Neural cell (in vitro differentiated cells): ENCODE results near the gene ARHGEF7. TPM values are rescaled to one million over a fixed set of nuclear protein-coding genes. Genes with fewer than 3 reads are reported as not detected.

Experiments used
- H2AFZ ChIP-seq: fragments of 200-600, 300-800 bp; sonication (generic), shearing (Covaris generic); 2 replicates; pipeline ENCODE4 v1.6.0; 2014; ENCODE audit warnings: low read depth, mild to moderate bottlenecking, antibody characterized with exemption, low read length, moderate library complexity
- H3F3A ChIP-seq: fragments of 200-600 bp; shearing (Covaris generic); 2 replicates; pipeline ENCODE4 v1.6.1; 2016; ENCODE audit warnings: mild to moderate bottlenecking, moderate library complexity, mixed read lengths, antibody characterized with exemption, low read length; ENCODE audit not compliant: insufficient read depth, poor library complexity, severe bottlenecking
- H3K27ac ChIP-seq: fragments of 200-600, 300-800 bp; sonication (generic), shearing (Covaris generic); 2 replicates; pipeline ENCODE4 v1.5.1; 2014; ENCODE audit warnings: mild to moderate bottlenecking, low read length, moderate library complexity
- H3K27me3 ChIP-seq: fragments of 300-800, 200-600 bp; sonication (generic), shearing (Covaris generic); 2 replicates; pipeline ENCODE4 v1.6.0; 2014; ENCODE audit warnings: mild to moderate bottlenecking, low read depth, low read length, moderate library complexity; ENCODE audit not compliant: insufficient read depth
- H3K36me3 ChIP-seq: fragments of 300-800, 200-600 bp; sonication (generic), shearing (Covaris generic); 2 replicates; pipeline ENCODE4 v1.5.1; 2014; ENCODE audit warnings: mild to moderate bottlenecking, antibody characterized with exemption, low read length, moderate library complexity; ENCODE audit not compliant: insufficient read depth
- H3K4me2 ChIP-seq: fragments of 300-800, 200-600 bp; sonication (generic), shearing (Covaris generic); 2 replicates; pipeline ENCODE4 v1.6.0; 2014; ENCODE audit warnings: mild to moderate bottlenecking, low read length
- H3K4me3 ChIP-seq: fragments of 300-800, 200-600 bp; sonication (generic), shearing (Covaris generic); 2 replicates; pipeline ENCODE4 v1.5.1; 2014; ENCODE audit warnings: mild to moderate bottlenecking, low read length, moderate library complexity
- H3K79me2 ChIP-seq: fragments of 200-600 bp; shearing (Covaris generic); replicated peaks from 2 replicates; pipeline ENCODE4 v1.6.0; 2014; ENCODE audit warnings: mild to moderate bottlenecking, low read length, moderate library complexity; ENCODE audit not compliant: insufficient read depth
- H3K9ac ChIP-seq: fragments of 300-800, 200-600 bp; sonication (generic), shearing (Covaris generic); 2 replicates; pipeline ENCODE4 v1.6.1; 2016; ENCODE audit warnings: mild to moderate bottlenecking, low read length, mixed read lengths
- H3K9me2 ChIP-seq: fragments of 200-600 bp; shearing (Covaris generic); 2 replicates; pipeline ENCODE4 v1.6.1; 2016; ENCODE audit warnings: mild to moderate bottlenecking, low read length, mixed read lengths; ENCODE audit not compliant: insufficient read depth
- H3K9me3 ChIP-seq: fragments of 200-600, 300-800 bp; sonication (generic), shearing (Covaris generic); 2 replicates; pipeline ENCODE4 v1.6.1; 2016; ENCODE audit warnings: mild to moderate bottlenecking, mixed run types, low read length, moderate library complexity, mixed read lengths
- H4K20me1 ChIP-seq: fragments of 200-600 bp; shearing (Covaris generic); 2 replicates; pipeline ENCODE4 v1.6.1; 2016; ENCODE audit warnings: mild to moderate bottlenecking, mixed run types; ENCODE audit not compliant: insufficient read depth
- CTCF ChIP-seq: fragments of 450-650 bp; IDR thresholded peaks from 2 replicates; pipeline ENCODE4 v1.5.1; 2014; ENCODE audit warnings: antibody characterized with exemption, mild to moderate bottlenecking, moderate library complexity; ENCODE audit not compliant: poor library complexity, severe bottlenecking
- EP300 ChIP-seq: fragments of 450-650 bp; conservative IDR thresholded peaks from 2 replicates; pipeline ENCODE4 v1.6.1; 2014; ENCODE audit warnings: antibody characterized with exemption, mild to moderate bottlenecking, moderate library complexity; ENCODE audit not compliant: poor library complexity, severe bottlenecking
- EZH2 ChIP-seq: fragments of 200-600, 300-800 bp; shearing (Covaris generic), sonication (generic); IDR thresholded peaks from 2 replicates; pipeline ENCODE4 v1.6.1; 2014; ENCODE audit warnings: antibody characterized with exemption, low read length, borderline replicate concordance, mild to moderate bottlenecking; ENCODE audit not compliant: insufficient read depth, poor library complexity, severe bottlenecking
- MXI1 ChIP-seq: fragments of 450-650 bp; conservative IDR thresholded peaks from 2 replicates; pipeline ENCODE4 v1.6.1; 2014; ENCODE audit warnings: antibody characterized with exemption, mild to moderate bottlenecking; ENCODE audit not compliant: poor library complexity, severe bottlenecking
- POLR2AphosphoS5 ChIP-seq: IDR thresholded peaks from 2 replicates; pipeline ENCODE4 v1.6.1; 2012
- RAD21 ChIP-seq: fragments of 450-650 bp; conservative IDR thresholded peaks from 2 replicates; pipeline ENCODE4 v1.6.1; 2014; ENCODE audit warnings: antibody characterized with exemption, mild to moderate bottlenecking, moderate library complexity
- SMC3 ChIP-seq: fragments of 450-650 bp; conservative IDR thresholded peaks from 2 replicates; pipeline ENCODE4 v1.6.1; 2014; ENCODE audit warnings: antibody characterized with exemption, mild to moderate bottlenecking, moderate library complexity; ENCODE audit not compliant: poor library complexity
- TAF1 ChIP-seq: IDR thresholded peaks from 2 replicates; pipeline ENCODE4 v1.6.1; 2012; ENCODE audit warnings: low read depth
- polyA plus RNA-seq: library from polyadenylated mRNA; depleted of rRNA; stranded (reverse); fragments of >200 nt; gene quantifications from 2 replicates; pipeline ENCODE4 v1.2.3, GENCODE V29; 2014
- TF ChIP-seq, protein P1 (sequence below): IDR thresholded peaks from 2 replicates; pipeline ENCODE4 v1.6.1; 2012; ENCODE audit warnings: borderline replicate concordance

Gene ARHGEF7
- polyA plus RNA-seq, 1 donor from 2014 or later = 155 TPM

- H2AFZ ChIP-seq = no peak overlapping the region
Measured at GRCh38 chr13:111328574-111329410, 213.7 kb downstream of the ARHGEF7 start.

GRCh38 chr13:111329641-111330040 is 214.5 kb downstream of the ARHGEF7 start:
- Histone ChIP-seq H3K79me2 (no peaks in the 10 kb centered on the region), H3K9me3 (no peaks in the 10 kb centered on the region), H2AFZ (no peak overlapping the region), H3K9me2 (no peaks in the 10 kb centered on the region), H3K36me3 (no peaks in the 10 kb centered on the region), H3K4me3 (no peak overlapping the region), H3K9ac (no peak overlapping the region), H3F3A (no peaks in the 10 kb centered on the region), H3K27ac (no peak overlapping the region), H4K20me1 (no peaks in the 10 kb centered on the region), H3K27me3 (no peaks in the 10 kb centered on the region), H3K4me2 (no peak overlapping the region)
- TF ChIP-seq SMC3 (no peak), EP300 (no peak), TAF1 (no peak), EZH2 (no peak), POLR2AphosphoS5 (no peak), RAD21 (no peak), MXI1 (no peak)
- TF ChIP-seq, protein P1, sequence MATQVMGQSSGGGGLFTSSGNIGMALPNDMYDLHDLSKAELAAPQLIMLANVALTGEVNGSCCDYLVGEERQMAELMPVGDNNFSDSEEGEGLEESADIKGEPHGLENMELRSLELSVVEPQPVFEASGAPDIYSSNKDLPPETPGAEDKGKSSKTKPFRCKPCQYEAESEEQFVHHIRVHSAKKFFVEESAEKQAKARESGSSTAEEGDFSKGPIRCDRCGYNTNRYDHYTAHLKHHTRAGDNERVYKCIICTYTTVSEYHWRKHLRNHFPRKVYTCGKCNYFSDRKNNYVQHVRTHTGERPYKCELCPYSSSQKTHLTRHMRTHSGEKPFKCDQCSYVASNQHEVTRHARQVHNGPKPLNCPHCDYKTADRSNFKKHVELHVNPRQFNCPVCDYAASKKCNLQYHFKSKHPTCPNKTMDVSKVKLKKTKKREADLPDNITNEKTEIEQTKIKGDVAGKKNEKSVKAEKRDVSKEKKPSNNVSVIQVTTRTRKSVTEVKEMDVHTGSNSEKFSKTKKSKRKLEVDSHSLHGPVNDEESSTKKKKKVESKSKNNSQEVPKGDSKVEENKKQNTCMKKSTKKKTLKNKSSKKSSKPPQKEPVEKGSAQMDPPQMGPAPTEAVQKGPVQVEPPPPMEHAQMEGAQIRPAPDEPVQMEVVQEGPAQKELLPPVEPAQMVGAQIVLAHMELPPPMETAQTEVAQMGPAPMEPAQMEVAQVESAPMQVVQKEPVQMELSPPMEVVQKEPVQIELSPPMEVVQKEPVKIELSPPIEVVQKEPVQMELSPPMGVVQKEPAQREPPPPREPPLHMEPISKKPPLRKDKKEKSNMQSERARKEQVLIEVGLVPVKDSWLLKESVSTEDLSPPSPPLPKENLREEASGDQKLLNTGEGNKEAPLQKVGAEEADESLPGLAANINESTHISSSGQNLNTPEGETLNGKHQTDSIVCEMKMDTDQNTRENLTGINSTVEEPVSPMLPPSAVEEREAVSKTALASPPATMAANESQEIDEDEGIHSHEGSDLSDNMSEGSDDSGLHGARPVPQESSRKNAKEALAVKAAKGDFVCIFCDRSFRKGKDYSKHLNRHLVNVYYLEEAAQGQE = no peak

More at GRCh38 chr13:111328574-111329410, 213.7 kb downstream of the ARHGEF7 start:
- TF ChIP-seq, protein P1 = no peak
- no peak for TF ChIP-seq TAF1
- no peak for TF ChIP-seq SMC3
- no peak for TF ChIP-seq MXI1
- no peak for TF ChIP-seq RAD21
- no peak for TF ChIP-seq POLR2AphosphoS5
- TF ChIP-seq EP300 = no peak
- no peak for TF ChIP-seq CTCF
- TF ChIP-seq EZH2 = no peak
- no peak overlapping the region for H3K9ac ChIP-seq
- no peaks in the 10 kb centered on the region for H3K36me3 ChIP-seq
- H3K27me3 ChIP-seq = no peaks in the 10 kb centered on the region
- H3K9me2 ChIP-seq = no peaks in the 10 kb centered on the region
- H3K27ac ChIP-seq = no peak overlapping the region
- no peak overlapping the region for H3K4me3 ChIP-seq
- no peaks in the 10 kb centered on the region for H3K9me3 ChIP-seq
- H3K79me2 ChIP-seq = no peaks in the 10 kb centered on the region
- no peak overlapping the region for H3K4me2 ChIP-seq
- no peaks in the 10 kb centered on the region for H3F3A ChIP-seq
- H4K20me1 ChIP-seq = no peaks in the 10 kb centered on the region
